CD14-positive monocyte (primary cell): Measurements from ENCODE around the gene ECI2. TPM values are rescaled to one million over a fixed set of nuclear protein-coding genes. Genes with fewer than 3 reads are reported as not detected.

Experiments
- DNase-seq, 3 donors: peaks; one replicate each; pipeline ENCODE4 v3.0.0-alpha.2; 2011 to 2022
- H2AFZ ChIP-seq: 2 replicates; pipeline ENCODE4 v1.6.0; 2012; ENCODE audit warnings: mild to moderate bottlenecking, low read depth, low read length, inconsistent platforms; ENCODE audit not compliant: insufficient read depth, poor library complexity, severe bottlenecking
- H3K27ac ChIP-seq, 2 donors: 1 replicate in 1 of 2; 2 replicates in 1 of 2; pipeline ENCODE4 v1.5.1; 2012 to 2013; ENCODE audit warnings: low read length in 2 of 2, control low read depth in 1 of 2, inconsistent platforms in 1 of 2, low read depth in 1 of 2, mild to moderate bottlenecking in 1 of 2
- H3K27me3 ChIP-seq, 2 donors: one replicate each; pipeline versions ENCODE4 v1.6.0 to v1.6.1; 2011 to 2013; ENCODE audit warnings: low read length in 2 of 2; ENCODE audit not compliant: control insufficient read depth in 2 of 2, insufficient read depth in 2 of 2
- H3K36me3 ChIP-seq, 2 donors: replicated peaks in 1 of 2; 1 replicate in 1 of 2; 2 replicates in 1 of 2; pipeline versions ENCODE4 v1.5.1 to v1.6.1; 2012 to 2013; ENCODE audit warnings: low read length in 2 of 2, control low read depth in 1 of 2, inconsistent platforms in 1 of 2, mild to moderate bottlenecking in 1 of 2; ENCODE audit not compliant: insufficient read depth in 2 of 2, control insufficient read depth in 1 of 2
- H3K4me1 ChIP-seq, 2 donors: 1 replicate in 1 of 2; 2 replicates in 1 of 2; pipeline versions ENCODE4 v1.5.1 to v1.6.1; 2012 to 2013; ENCODE audit warnings: low read length in 2 of 2, control low read depth in 1 of 2, inconsistent platforms in 1 of 2, mild to moderate bottlenecking in 1 of 2, moderate library complexity in 1 of 2; ENCODE audit not compliant: insufficient read depth in 2 of 2, control insufficient read depth in 1 of 2
- H3K4me2 ChIP-seq: replicated peaks from 2 replicates; pipeline ENCODE3; 2012; ENCODE audit warnings: low read length, moderate library complexity, mild to moderate bottlenecking; ENCODE audit not compliant: poor library complexity, severe bottlenecking; ENCODE audit errors: extremely low read depth
- H3K4me3 ChIP-seq, 3 experiments: fragments of 200-600 bp in 1 of 3; sonication (generic) in 1 of 3; replicated peaks in 1 of 3; 1 replicate in 2 of 3; 2 replicates in 1 of 3; pipeline ENCODE4 v1.5.1; 2011 to 2013; ENCODE audit warnings: low read length in 3 of 3, mild to moderate bottlenecking in 3 of 3, control low read depth in 2 of 3, low read depth in 2 of 3, inconsistent platforms in 1 of 3, moderate library complexity in 1 of 3
- H3K79me2 ChIP-seq: 2 replicates; pipeline ENCODE4 v1.6.0; 2012; ENCODE audit warnings: mild to moderate bottlenecking, control low read depth, inconsistent platforms, low read length, moderate library complexity; ENCODE audit not compliant: insufficient read depth
- H3K9ac ChIP-seq: 2 replicates; pipeline ENCODE4 v1.6.0; 2017; ENCODE audit warnings: low read length, mild to moderate bottlenecking; ENCODE audit not compliant: insufficient read depth, poor library complexity, severe bottlenecking
- H3K9me3 ChIP-seq, 2 donors: replicated peaks in 1 of 2; 1 replicate in 1 of 2; 2 replicates in 1 of 2; pipeline versions ENCODE4 v1.5.1 to v1.6.1; 2012 to 2013; ENCODE audit warnings: low read length in 2 of 2, control low read depth in 1 of 2; ENCODE audit not compliant: control insufficient read depth in 1 of 2, insufficient read depth in 1 of 2
- H4K20me1 ChIP-seq: 2 replicates; pipeline ENCODE4 v1.6.0; 2012; ENCODE audit warnings: mild to moderate bottlenecking, low read length, control low read depth, moderate library complexity; ENCODE audit not compliant: insufficient read depth
- H3K27ac Mint-ChIP-seq, 7 donors: one replicate each; pipeline ENCODE4 v1.8.0; 2020; ENCODE audit warnings: mild to moderate bottlenecking in 7 of 7, mixed read lengths in 7 of 7, moderate library complexity in 6 of 7, inconsistent platforms in 2 of 7
- H3K27me3 Mint-ChIP-seq, 3 donors: one replicate each; pipeline ENCODE4 v1.8.0; 2021 to 2022; ENCODE audit warnings: low read depth in 3 of 3, mild to moderate bottlenecking in 3 of 3, mixed read lengths in 3 of 3, moderate library complexity in 3 of 3, inconsistent platforms in 1 of 3
- H3K36me3 Mint-ChIP-seq, 2 donors: one replicate each; pipeline ENCODE4 v1.8.0; 2020; ENCODE audit warnings: mixed read lengths in 2 of 2, inconsistent platforms in 1 of 2, mild to moderate bottlenecking in 1 of 2
- H3K4me1 Mint-ChIP-seq: one replicate; pipeline ENCODE4 v1.8.0; 2020; ENCODE audit warnings: mild to moderate bottlenecking, mixed read lengths
- H3K4me3 Mint-ChIP-seq, 2 donors: one replicate each; pipeline ENCODE4 v1.8.0; 2020; ENCODE audit warnings: mild to moderate bottlenecking in 2 of 2, mixed read lengths in 2 of 2, moderate library complexity in 1 of 2
- H3K9me3 Mint-ChIP-seq, 7 donors: one replicate each; pipeline ENCODE4 v1.8.0; 2020 to 2022; ENCODE audit warnings: mixed read lengths in 7 of 7, mild to moderate bottlenecking in 6 of 7, moderate library complexity in 6 of 7, inconsistent platforms in 2 of 7
- WGBS: methylation state at CpG from one replicate; pipeline ENCODE4 v1.1.5; 2013; ENCODE audit warnings: missing lambda C conversion rate; ENCODE audit not compliant: insufficient coverage; 5-methylcytosine and 5-hydroxymethylcytosine counted together
- intact Hi-C, 2 donors: fragments of 100-400 bp; cut with micrococcal nuclease; formaldehyde crosslinking; loops; one replicate each; pipeline versions ENCODE4 v1.15.0 to v1.15.1; 2023
- polyA plus RNA-seq, 3 donors: library from polyadenylated mRNA; depleted of rRNA in 1 of 3; unstranded in 2 of 3; stranded (reverse) in 1 of 3; fragments of 300-500 nt in 2 of 3; fragments of >200 nt in 1 of 3; fragmentation: Illumina TruSeq in 2 of 3; gene quantifications; 1 replicate in 2 of 3; 2 replicates in 1 of 3; pipeline ENCODE4 v1.2.3, GENCODE V29; 2012 to 2021
- TF ChIP-seq, protein P1 (sequence below): fragments of 200-600 bp; IDR thresholded peaks from one replicate; pipeline ENCODE4 v1.8.0; 2022; ENCODE audit warnings: antibody characterized with exemption, mild to moderate bottlenecking

The ECI2 gene
- polyA plus RNA-seq, 3 donors, result 9.2 to 45.9 (median 44.5) TPM

DNA sequence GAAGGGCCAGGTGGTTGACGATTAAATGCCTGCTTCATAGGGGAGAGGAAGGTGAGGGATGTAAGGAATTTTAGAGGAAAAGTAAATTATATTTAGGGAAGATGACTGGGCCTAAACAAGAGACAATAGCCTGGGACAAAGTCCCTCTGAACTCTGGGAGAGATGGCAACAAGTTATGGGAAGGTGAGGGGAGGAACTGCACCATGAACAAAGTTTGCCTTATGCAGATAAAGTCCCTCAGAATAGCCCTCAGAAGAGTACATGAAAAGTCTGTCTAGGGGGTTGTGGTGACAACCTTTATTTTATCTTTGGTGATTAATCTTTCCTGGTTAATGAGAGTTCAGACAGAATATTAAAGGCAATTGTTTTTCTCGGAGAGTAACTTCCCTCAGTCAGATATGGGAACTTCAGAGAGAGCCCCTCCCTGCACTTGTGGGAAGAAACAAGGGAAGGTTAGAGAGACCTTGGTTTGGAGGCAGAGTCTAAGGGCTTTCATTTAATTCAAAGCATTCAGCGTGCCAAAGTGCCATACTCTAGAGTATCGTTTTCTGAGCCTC, 29.3 kb downstream of the ECI2 start:
- no peak overlapping the region for H3K27ac ChIP-seq
- no peaks in the 10 kb centered on the region for H4K20me1 ChIP-seq
- Mint-ChIP-seq H3K4me1 (no peaks in the 10 kb centered on the region), H3K36me3 (no peaks in the 10 kb centered on the region), H3K27ac (no peak overlapping the region), H3K27me3 (peaks cover 0 to 5% (median 2%) of the 10 kb centered on the region in 3 donors), H3K4me3 (no peak overlapping the region), H3K9me3 (peaks cover 0 to 5% (median 0%) of the 10 kb centered on the region in 7 donors)
- H3K9me3 ChIP-seq, result no peaks in the 10 kb centered on the region
- peaks cover 0 to 4% of the 10 kb centered on the region in 2 donors for H3K27me3 ChIP-seq
- no peak for DNase-seq
- TF ChIP-seq, protein P1, sequence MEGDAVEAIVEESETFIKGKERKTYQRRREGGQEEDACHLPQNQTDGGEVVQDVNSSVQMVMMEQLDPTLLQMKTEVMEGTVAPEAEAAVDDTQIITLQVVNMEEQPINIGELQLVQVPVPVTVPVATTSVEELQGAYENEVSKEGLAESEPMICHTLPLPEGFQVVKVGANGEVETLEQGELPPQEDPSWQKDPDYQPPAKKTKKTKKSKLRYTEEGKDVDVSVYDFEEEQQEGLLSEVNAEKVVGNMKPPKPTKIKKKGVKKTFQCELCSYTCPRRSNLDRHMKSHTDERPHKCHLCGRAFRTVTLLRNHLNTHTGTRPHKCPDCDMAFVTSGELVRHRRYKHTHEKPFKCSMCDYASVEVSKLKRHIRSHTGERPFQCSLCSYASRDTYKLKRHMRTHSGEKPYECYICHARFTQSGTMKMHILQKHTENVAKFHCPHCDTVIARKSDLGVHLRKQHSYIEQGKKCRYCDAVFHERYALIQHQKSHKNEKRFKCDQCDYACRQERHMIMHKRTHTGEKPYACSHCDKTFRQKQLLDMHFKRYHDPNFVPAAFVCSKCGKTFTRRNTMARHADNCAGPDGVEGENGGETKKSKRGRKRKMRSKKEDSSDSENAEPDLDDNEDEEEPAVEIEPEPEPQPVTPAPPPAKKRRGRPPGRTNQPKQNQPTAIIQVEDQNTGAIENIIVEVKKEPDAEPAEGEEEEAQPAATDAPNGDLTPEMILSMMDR, result no peak
- 100% methylated on average over 1 of the region's 4 CpGs for WGBS
- no peaks in the 10 kb centered on the region for H3K4me1 ChIP-seq
- H3K79me2 ChIP-seq, result no peaks in the 10 kb centered on the region
- no peak overlapping the region for H2AFZ ChIP-seq
- H3K9ac ChIP-seq, result no peak overlapping the region
- H3K4me3 ChIP-seq, result no peak overlapping the region
- no peaks in the 10 kb centered on the region for H3K36me3 ChIP-seq
- H3K4me2 ChIP-seq, result no peak overlapping the region
- intact Hi-C loops, result no loop called here

DNA sequence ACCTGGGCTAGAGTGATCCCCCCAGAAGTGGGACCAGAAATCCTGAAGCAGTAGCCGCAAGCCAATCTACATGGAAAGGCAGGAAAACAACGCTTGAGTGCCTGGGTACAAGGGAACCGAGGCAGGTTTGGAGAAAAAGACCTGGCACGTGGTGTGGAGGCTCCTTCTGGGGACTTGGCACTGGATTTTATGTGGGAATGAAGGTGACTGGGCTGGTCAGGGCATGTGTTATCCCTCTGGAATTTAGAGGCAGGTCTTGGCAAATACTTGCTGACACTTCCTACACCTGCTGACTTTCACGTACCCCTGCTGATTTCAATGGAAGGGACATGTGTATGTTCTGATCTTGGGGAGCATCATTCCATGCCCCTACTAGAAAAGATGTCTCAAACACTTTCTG, 31.4 kb downstream of the ECI2 start:
- Histone ChIP-seq H3K9ac (no peak overlapping the region), H4K20me1 (no peaks in the 10 kb centered on the region), H3K79me2 (no peaks in the 10 kb centered on the region), H3K36me3 (no peaks in the 10 kb centered on the region), H3K4me2 (no peak overlapping the region), H3K4me3 (no peak overlapping the region), H3K4me1 (no peaks in the 10 kb centered on the region), H3K9me3 (no peaks in the 10 kb centered on the region), H2AFZ (no peak overlapping the region), H3K27ac (no peak overlapping the region), H3K27me3 (no peaks in the 10 kb centered on the region)
- Mint-ChIP-seq H3K4me1 (no peaks in the 10 kb centered on the region), H3K9me3 (peaks cover 0 to 13% (median 3%) of the 10 kb centered on the region in 7 donors), H3K4me3 (no peak overlapping the region), H3K36me3 (no peaks in the 10 kb centered on the region), H3K27me3 (peaks cover 2 to 4% (median 3%) of the 10 kb centered on the region in 3 donors), H3K27ac (no peak overlapping the region)
- no peak for DNase-seq
- TF ChIP-seq, protein P1, result no peak
- intact Hi-C loops, result no loop called here
- 91% methylated on average over 3 of the region's 5 CpGs for WGBS
